Left ventricle myocardium inferior (tissue), 1 donor: Measurements from ENCODE around the gene LITAFD. TPM values are rescaled to one million over a fixed set of nuclear protein-coding genes. Genes with fewer than 3 reads are reported as not detected.

Source experiments
- DNase-seq: peaks from one replicate; pipeline ENCODE4 v3.0.0-alpha.2; 2020
- H3K27ac ChIP-seq: fragments of 200-600 bp; replicated peaks from 2 replicates; pipeline ENCODE4 v1.8.0; 2021
- H3K27me3 ChIP-seq: fragments of 200-600 bp; 2 replicates; pipeline ENCODE4 v1.8.0; 2021; ENCODE audit warnings: low read depth
- H3K36me3 ChIP-seq: fragments of 200-600 bp; 2 replicates; pipeline ENCODE4 v1.8.0; 2021
- H3K4me1 ChIP-seq: fragments of 200-600 bp; 2 replicates; pipeline ENCODE4 v1.8.0; 2021
- H3K4me3 ChIP-seq: fragments of 200-600 bp; 2 replicates; pipeline ENCODE4 v1.8.0; 2021; ENCODE audit warnings: mild to moderate bottlenecking, moderate library complexity
- H3K9me3 ChIP-seq: fragments of 200-600 bp; replicated peaks from 2 replicates; pipeline ENCODE4 v1.8.0; 2021
- CTCF ChIP-seq: fragments of 200-600 bp; IDR thresholded peaks from 2 replicates; pipeline ENCODE4 v1.8.0; 2021; ENCODE audit warnings: antibody characterized with exemption, mild to moderate bottlenecking, borderline replicate concordance
- intact Hi-C: fragments of 100-400 bp; cut with micrococcal nuclease; formaldehyde crosslinking; loops from one replicate; pipeline ENCODE4 v1.11.0; 2022
- total RNA-seq: library from RNA; stranded (reverse); fragmentation: NEBNext Ultra II Directional; extraction: Animal tissue kit (Norgen Biotek cat#: 25700); gene quantifications from one replicate; pipeline ENCODE4 v1.2.1, GENCODE V29; 2021
- donor health status: DM: no; HTN: yes; CAD: no; lungs with severe emphysema.

LITAFD gene
- total RNA-seq, 1 donor from 2014 or later = not detected

GRCh38 chr16:8846401-8846932 lies 35.7 kb upstream of the LITAFD start:
- H3K9me3 ChIP-seq = no peaks in the 10 kb centered on the region
- H3K27me3 ChIP-seq = no peaks in the 10 kb centered on the region
- DNase-seq = no peak
- peaks cover 57% of the 10 kb centered on the region for H3K4me1 ChIP-seq
- peaks cover 42% of the 10 kb centered on the region for H3K36me3 ChIP-seq
- no peak overlapping the region for H3K4me3 ChIP-seq
- TF ChIP-seq CTCF = no peak
- intact Hi-C loops = no loop called here
- no peak overlapping the region for H3K27ac ChIP-seq

GRCh38 chr16:8847145-8847544 lies 35.0 kb upstream of the LITAFD start:
- no peak for DNase-seq
- Histone ChIP-seq H3K36me3 (peaks cover 46% of the 10 kb centered on the region), H3K4me3 (no peak overlapping the region), H3K9me3 (no peaks in the 10 kb centered on the region), H3K27ac (no peak overlapping the region), H3K27me3 (no peaks in the 10 kb centered on the region), H3K4me1 (peaks cover 64% of the 10 kb centered on the region)
- no peak for TF ChIP-seq CTCF
- intact Hi-C loops = no loop called here

GRCh38 chr16:8847623-8848022 lies 34.5 kb upstream of the LITAFD start:
- peaks cover 69% of the 10 kb centered on the region for H3K4me1 ChIP-seq
- intact Hi-C loops = no loop called here
- DNase-seq = no peak

GRCh38 chr16:8848231-8848938 lies 33.8 kb upstream of the LITAFD start:
- DNase-seq = no peak
- H3K36me3 ChIP-seq = peaks cover 50% of the 10 kb centered on the region
- peaks cover 77% of the 10 kb centered on the region for H3K4me1 ChIP-seq
- no peaks in the 10 kb centered on the region for H3K9me3 ChIP-seq
- intact Hi-C loops = no loop called here
- H3K4me3 ChIP-seq = no peak overlapping the region
- H3K27me3 ChIP-seq = no peaks in the 10 kb centered on the region
- TF ChIP-seq CTCF = no peak
- H3K27ac ChIP-seq = peak overlapping the region; percentile 77

More at GRCh38 chr16:8847623-8848022, 34.5 kb upstream of the LITAFD start:
- Histone ChIP-seq H3K27ac (no peak overlapping the region), H3K9me3 (no peaks in the 10 kb centered on the region), H3K4me3 (no peak overlapping the region), H3K36me3 (peaks cover 46% of the 10 kb centered on the region), H3K27me3 (no peaks in the 10 kb centered on the region)
- TF ChIP-seq CTCF = no peak

GRCh38 chr16:8848939-8849391 lies 33.2 kb upstream of the LITAFD start:
- Histone ChIP-seq H3K4me1 (peaks cover 82% of the 10 kb centered on the region), H3K4me3 (no peak overlapping the region), H3K9me3 (no peaks in the 10 kb centered on the region), H3K27ac (peak overlapping the region; percentile 77), H3K27me3 (no peaks in the 10 kb centered on the region), H3K36me3 (peaks cover 56% of the 10 kb centered on the region)
- TF ChIP-seq CTCF = no peak
- no peak for DNase-seq
- intact Hi-C loops = no loop called here
